ENCODE measurements around the gene LMO4. TPM values are rescaled to one million over a fixed set of nuclear protein-coding genes. Genes with fewer than 3 reads are reported as not detected.

Gene LMO4
- total and polyA plus RNA-seq, 2 experiments from 2014 or later = 35.6 to 96.2 TPM

- Histone ChIP-seq H3K36me3 (ENCODE audit: insufficient read depth) (peaks cover 40% of the 10 kb centered on the region), H3F3A (replicated peaks; ENCODE audit: low read depth) (no peaks in the 10 kb centered on the region), H3K27ac (ENCODE audit: low read depth) (no peak overlapping the region), H4K20me1 (replicated peaks; ENCODE audit: insufficient read depth) (peaks cover 37% of the 10 kb centered on the region), H3K4me3 (no peak overlapping the region), H3K79me2 (replicated peaks; ENCODE audit: insufficient read depth) (peaks cover 96% of the 10 kb centered on the region), H3K4me2 (no peak overlapping the region), H3K27me3 (ENCODE audit: insufficient read depth) (no peaks in the 10 kb centered on the region), H3K4me1 (ENCODE audit: insufficient read depth) (peaks cover 36% of the 10 kb centered on the region), H3K9me2 (ENCODE audit: insufficient read depth) (no peaks in the 10 kb centered on the region), H2AFZ (no peak overlapping the region)
- Mint-ChIP-seq H3K4me3 (no peak overlapping the region), H3K9me3 (no peaks in the 10 kb centered on the region), H3K27me3 (ENCODE audit: insufficient read depth, low read depth, poor library complexity) (peaks cover 9% of the 10 kb centered on the region), H3K4me1 (peaks cover 49% of the 10 kb centered on the region), H3K27ac (peak overlapping the region; percentile 25; the same call in 1 of the 2 replicates), H3K36me3 (ENCODE audit: low read depth) (peaks cover 68% of the 10 kb centered on the region)
- no peak for DNase-seq (ENCODE audit: low spot score)
- TF ChIP-seq POLR2AphosphoS5 (IDR thresholded peaks at IDR 0.05; ENCODE audit: low read depth) = no peak
- TF ChIP-seq REST (IDR thresholded peaks at IDR 0.05; ENCODE audit: unreplicated experiment) = no peak
- no peak for TF ChIP-seq CTCF (conservative IDR thresholded peaks at IDR 0.05; ENCODE audit: low read depth in 2 of 2)
- no peak for TF ChIP-seq ZNF331 (CRISPR knock-in tag; IDR thresholded peaks at IDR 0.05; ENCODE audit: low read depth)
- TF ChIP-seq ZNF114 (CRISPR knock-in tag; IDR thresholded peaks at IDR 0.05) = no peak
- no peak for TF ChIP-seq EZH2phosphoT487 (IDR thresholded peaks at IDR 0.05; ENCODE audit: unreplicated experiment)
- TF ChIP-seq JUNB (IDR thresholded peaks at IDR 0.05; ENCODE audit: unreplicated experiment) = no peak
- TF ChIP-seq ZNF462 (CRISPR knock-in tag; IDR thresholded peaks at IDR 0.05) = no peak
- no peak for TF ChIP-seq STAT1 (IDR thresholded peaks at IDR 0.05; ENCODE audit: unreplicated experiment)
- no peak for TF ChIP-seq CREB1 (CRISPR knock-in tag; IDR thresholded peaks at IDR 0.05; ENCODE audit: low read depth)
- TF ChIP-seq EZH2 (IDR thresholded peaks at IDR 0.05; ENCODE audit: low read depth, unreplicated experiment) = no peak
- TF ChIP-seq ETS1 (IDR thresholded peaks at IDR 0.05) = no peak
- TF ChIP-seq NANOG (IDR thresholded peaks at IDR 0.05; ENCODE audit: borderline replicate concordance) = no peak
- no peak for ATAC-seq
Observed at GRCh38 chr1:87338566-87338965, 9.9 kb downstream of the LMO4 start.

Measured in GM23338 (cell line).